ENCODE results near the gene FAAP20. TPM values are rescaled to one million over a fixed set of nuclear protein-coding genes. Genes with fewer than 3 reads are reported as not detected.

FAAP20 gene
- 50.9 TPM for total RNA-seq
- long read RNA-seq, transcript FAAP20-203 (4 exons, 811 nt): minor isoform, 5 of 36 reads
- long read RNA-seq, transcript FAAP20-202 (4 exons, 729 nt): major isoform, 16 of 36 reads
- long read RNA-seq, partial matches to known transcripts: 0 of 36 reads
- long read RNA-seq, other reads (novel, unspliced or antisense): 12 of 36 reads

- Histone ChIP-seq H3K4me1 (peaks cover 62% of the 10 kb centered on the region), H3K27ac (peak within 1 kb of the TSS; percentile 92), H3K9me3 (no peaks in the 10 kb centered on the region), H3K27me3 (ENCODE audit: low read depth) (no peaks in the 10 kb centered on the region), H3K36me3 (no peaks in the 10 kb centered on the region), H3K4me3 (peak within 1 kb of the TSS; percentile 72)
- intact Hi-C loops (cut with DNase I): no loop called here
- no peak for TF ChIP-seq CTCF (IDR thresholded peaks at IDR 0.05)
- ATAC-seq (peak; percentile 73 to 74), DNase-seq (no peak)
Measured at GRCh38 chr1:2194319-2194897, at the start of gene FAAP20. TSS of gene FAAP20 (minus strand) at chr1:2194772. CDS start at chr1:2194749, 23 bp downstream.

GRCh38 chr1:2242814-2243725 lies 48.5 kb upstream of the FAAP20 start:
- Histone ChIP-seq H3K36me3 (peaks cover 16% of the 10 kb centered on the region), H3K9me3 (no peaks in the 10 kb centered on the region), H3K4me3 (no peak overlapping the region), H3K27me3 (ENCODE audit: low read depth) (no peaks in the 10 kb centered on the region), H3K27ac (no peak overlapping the region), H3K4me1 (peaks cover 89% of the 10 kb centered on the region)
- no peak for ATAC-seq
- intact Hi-C loops (cut with DNase I): no loop called here
- TF ChIP-seq CTCF (IDR thresholded peaks at IDR 0.05): no peak
- peak; percentile 51 for DNase-seq

GRCh38 chr1:2241820-2242219 lies 47.2 kb upstream of the FAAP20 start:
- H3K27ac ChIP-seq: no peak overlapping the region
- H3K4me3 ChIP-seq: no peak overlapping the region
- H3K27me3 ChIP-seq (ENCODE audit: low read depth): no peaks in the 10 kb centered on the region
- H3K9me3 ChIP-seq: no peaks in the 10 kb centered on the region
- no peak for TF ChIP-seq CTCF (IDR thresholded peaks at IDR 0.05)
- intact Hi-C loops (cut with DNase I): no loop called here
- ATAC-seq: no peak
- DNase-seq: no peak
- H3K4me1 ChIP-seq: peaks cover 89% of the 10 kb centered on the region
- peaks cover 16% of the 10 kb centered on the region for H3K36me3 ChIP-seq

GRCh38 chr1:2240270-2241156 lies 45.9 kb upstream of the FAAP20 start:
- H3K9me3 ChIP-seq: no peaks in the 10 kb centered on the region
- peaks cover 16% of the 10 kb centered on the region for H3K36me3 ChIP-seq
- peaks cover 89% of the 10 kb centered on the region for H3K4me1 ChIP-seq
- no peak for TF ChIP-seq CTCF (IDR thresholded peaks at IDR 0.05)
- H3K27ac ChIP-seq: peak overlapping the region; percentile 69
- intact Hi-C loops (cut with DNase I): no loop called here
- ATAC-seq (peak; percentile 85 to 86), DNase-seq (peak; percentile 96)
- no peak overlapping the region for H3K4me3 ChIP-seq
- H3K27me3 ChIP-seq (ENCODE audit: low read depth): no peaks in the 10 kb centered on the region

All from lower lobe of right lung (tissue), 2 donors.